ENCODE results near the gene WDR4. TPM values are rescaled to one million over a fixed set of nuclear protein-coding genes. Genes with fewer than 3 reads are reported as not detected.

The WDR4 gene
- total and polyA plus RNA-seq, 9 of the 15 experiments (the other 6 are each of a cell fraction or from before 2014, with no cell fraction given): 5.4 to 95.4 (median 32.1) TPM

- TF ChIP-seq GTF3C2 (IDR thresholded peaks at IDR 0.05; ENCODE audit: borderline replicate concordance, extremely low read depth, insufficient read length): no peak
- no peak for TF ChIP-seq NFE2 (IDR thresholded peaks at IDR 0.05; ENCODE audit: low read depth)
- TF ChIP-seq CBX2 (IDR thresholded peaks at IDR 0.05; ENCODE audit: insufficient read depth, low read length, poor library complexity, severe bottlenecking): no peak
- peak; percentile 91 for TF ChIP-seq RBM22 (IDR thresholded peaks at IDR 0.05; ENCODE audit: low read depth, low read length, poor library complexity, severe bottlenecking)
- peak; percentile 98 for TF ChIP-seq PRDM10 (IDR thresholded peaks at IDR 0.05; ENCODE audit: partially characterized antibody)
- no peak for TF ChIP-seq WHSC1 (IDR thresholded peaks at IDR 0.05; ENCODE audit: low read length)
- TF ChIP-seq FOXA3 (CRISPR knock-in tag; conservative IDR thresholded peaks at IDR 0.05 in 1 of 2, IDR thresholded peaks at IDR 0.05 in 1 of 2): no peak
- TF ChIP-seq FUS (optimal IDR thresholded peaks at IDR 0.05; ENCODE audit: low read depth, low read length): peak; percentile 92
- peak; percentile 30; the same call in 1 of the 2 replicates for TF ChIP-seq XRCC5 (IDR thresholded peaks at IDR 0.05; ENCODE audit: low read depth, low read length)
- TF ChIP-seq ZNF518B (CRISPR knock-in tag; IDR thresholded peaks at IDR 0.05): no peak
- peak; percentile 91; the same call in 1 of the 2 replicates for TF ChIP-seq ZKSCAN1 (IDR thresholded peaks at IDR 0.05; ENCODE audit: low read depth, low read length)
- TF ChIP-seq PHB (CRISPR knock-in tag; IDR thresholded peaks at IDR 0.05): no peak
- 0 out of 4 replicates have a peak, but pooled peaks of 1 of the 2 experiments have one; percentile 3 for TF ChIP-seq RCOR1 (IDR thresholded peaks at IDR 0.05; ENCODE audit: borderline replicate concordance in 1 of 2, low read depth in 2 of 2, low read length in 2 of 2)
- TF ChIP-seq ZNF717 (CRISPR knock-in tag; IDR thresholded peaks at IDR 0.05): no peak
- TF ChIP-seq EWSR1 (IDR thresholded peaks at IDR 0.05; ENCODE audit: borderline replicate concordance, low read depth, partially characterized antibody): no peak
- 0 out of 2 replicates have a peak, but pooled peaks have one; percentile 35 for TF ChIP-seq RBM15 (IDR thresholded peaks at IDR 0.05; ENCODE audit: insufficient read depth, low read length)
Measured at GRCh38 chr21:42878993-42879787, at the start of gene WDR4 (continued).
